ENCODE results near the gene OLFML1. TPM values are rescaled to one million over a fixed set of nuclear protein-coding genes. Genes with fewer than 3 reads are reported as not detected.
A peak's percentile ranks its signal among the peaks of the same experiment; 100 is the strongest.

OLFML1 gene
- total and polyA plus RNA-seq, 2 of the 8 experiments (the other 6 are each of a cell fraction or from before 2014, with no cell fraction given) = 0.24 TPM; not detected in 1

DNA sequence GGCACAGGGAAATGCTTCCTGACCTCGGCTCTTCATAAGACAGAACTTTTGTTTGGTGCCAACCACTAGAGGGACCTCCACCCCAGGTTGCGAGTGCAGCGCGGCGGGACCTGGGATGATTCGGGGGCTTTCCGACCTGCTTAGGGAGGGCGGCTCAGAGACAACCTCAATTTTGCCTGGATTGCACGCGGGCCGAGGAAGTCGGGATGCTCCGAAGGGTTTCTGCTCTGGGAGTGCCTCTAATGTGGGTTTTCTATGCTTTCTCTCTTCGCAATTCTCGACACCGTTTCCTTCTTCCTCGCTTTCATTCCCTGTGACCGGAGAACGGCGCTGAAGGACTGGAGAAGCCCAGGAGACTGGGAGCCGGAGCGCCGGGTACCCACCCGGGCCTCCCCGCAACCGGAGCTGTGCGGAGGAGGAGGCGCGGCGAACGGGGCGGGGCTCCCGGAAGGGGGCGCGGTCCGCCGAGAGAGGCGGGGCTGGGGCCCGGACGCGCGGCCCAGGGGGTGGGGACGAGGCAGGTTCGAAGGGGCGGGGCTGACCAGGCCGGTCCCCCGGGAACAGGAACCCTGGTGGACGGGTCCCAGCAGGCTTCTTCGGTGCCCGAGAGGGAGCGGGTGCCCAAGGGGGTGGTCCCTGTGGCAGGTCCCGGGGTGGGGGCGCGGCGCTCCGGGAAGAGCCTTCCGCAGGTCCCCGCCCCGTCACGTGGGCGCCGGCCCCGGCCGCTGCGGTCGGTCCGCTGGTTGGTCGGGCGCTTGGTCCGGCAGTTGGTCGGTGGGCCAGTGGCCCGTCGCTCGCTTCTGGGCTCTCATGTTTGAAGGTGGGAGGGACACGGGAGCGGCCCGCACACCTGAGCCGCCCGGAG lies 28.2 kb downstream of the OLFML1 start, which contains the start of gene PPFIBP2:
TSS of gene PPFIBP2 (plus strand) at position 766 of the 865 bp plus-strand sequence. CDS start 35,477 bp downstream, outside the sequence.
- Histone ChIP-seq H3K79me2 (ENCODE audit: control insufficient read depth in 1 of 2, insufficient read depth in 2 of 2, low read length in 2 of 2) (no peaks in the 10 kb centered on the region), H3K79me1 (ENCODE audit: low read depth, low read length) (no peaks in the 10 kb centered on the region), H2AK5ac (ENCODE audit: low read depth, low read length) (no peak within 1 kb of the TSS; the same call in 1 of the 2 replicates), H3K14ac (ENCODE audit: insufficient read length) (no peak within 1 kb of the TSS), H4K91ac (replicated peaks; ENCODE audit: insufficient read length, low read length) (no peak within 1 kb of the TSS), H3K4me2 (ENCODE audit: insufficient read depth in 1 of 2, low read depth in 2 of 2, low read length in 2 of 2) (peak within 1 kb of the TSS; percentile 69 to 99), H3K9me3 (ENCODE audit: insufficient read depth in 2 of 2, low read depth in 1 of 2, low read length in 1 of 2) (no peaks in the 10 kb centered on the region), H4K8ac (ENCODE audit: extremely low read depth, insufficient read depth, low read length) (peak within 1 kb of the TSS; percentile 18), H2AFZ (ENCODE audit: low read length) (peak within 1 kb of the TSS; percentile 89), H2BK15ac (ENCODE audit: low read length) (no peak within 1 kb of the TSS), H3K4ac (replicated peaks; ENCODE audit: insufficient read length, low read depth, low read length) (no peak within 1 kb of the TSS), H3K4me3 (ENCODE audit: extremely low read depth in 1 of 4, insufficient read depth in 2 of 4, low read depth in 3 of 4, low read length in 4 of 4) (peak within 1 kb of the TSS; percentile 63 to 77 (median 70)), H3K56ac (replicated peaks; ENCODE audit: insufficient read length, low read depth, low read length) (peak within 1 kb of the TSS; percentile 40), H3K27ac (ENCODE audit: low read depth, low read length) (no peak within 1 kb of the TSS), H2BK120ac (replicated peaks; ENCODE audit: low read depth, low read length) (no peak within 1 kb of the TSS), H3K36me3 (ENCODE audit: control insufficient read depth in 2 of 4, insufficient read depth in 4 of 4, low read length in 3 of 4) (no peaks in the 10 kb centered on the region), H3K23ac (ENCODE audit: insufficient read length) (no peak within 1 kb of the TSS), H4K5ac (ENCODE audit: insufficient read length, low read depth, low read length) (peak within 1 kb of the TSS; percentile 63), H3K27me3 (replicated peaks in 1 of 4; ENCODE audit: control insufficient read depth in 3 of 4, extremely low read depth in 1 of 4, insufficient read depth in 3 of 4, low read length in 3 of 4) (peaks cover 0 to 17% (median 9%) of the 10 kb centered on the region in 4 experiments; a peak in 4 of 7 replicates), H2BK12ac (ENCODE audit: low read depth, low read length) (peak within 1 kb of the TSS; percentile 64; the same call in 1 of the 2 replicates), H3K23me2 (ENCODE audit: low read depth, low read length) (peaks cover 9% of the 10 kb centered on the region), H3K4me1 (replicated peaks in 1 of 4; ENCODE audit: control insufficient read depth in 3 of 4, insufficient read depth in 4 of 4, low read length in 3 of 4) (peaks cover 0 to 9% (median 5%) of the 10 kb centered on the region in 4 experiments; a peak in 5 of 7 replicates), H2BK20ac (ENCODE audit: low read length) (no peak within 1 kb of the TSS; the same call in 1 of the 2 replicates), H3K9ac (replicated peaks in 1 of 4; ENCODE audit: extremely low read depth in 1 of 4, low read depth in 3 of 4, low read length in 3 of 4) (peak within 1 kb of the TSS in 3 of 4 experiments; percentile 1 to 39 (median 35); a peak in 4 of 7 replicates), H3K18ac (ENCODE audit: extremely low read depth, low read length) (peak within 1 kb of the TSS; percentile 86; the same call in 1 of the 2 replicates), H2BK5ac (ENCODE audit: low read depth, low read length) (peak within 1 kb of the TSS; percentile 14; the same call in 1 of the 2 replicates), H4K20me1 (replicated peaks in 1 of 2; ENCODE audit: control insufficient read depth in 1 of 2, insufficient read depth in 2 of 2, low read length in 2 of 2) (no peaks in the 10 kb centered on the region)
- 2% methylated on average over 28 of the region's 79 CpGs; no CpG with 5 or more reads in 1 of the 2 experiments for WGBS, 2 experiments (ENCODE audit: extremely low coverage in 1 of 2, insufficient coverage in 1 of 2, insufficient read length in 1 of 2, insufficient replicate concordance in 2 of 2, low coverage in 1 of 2, low lambda C conversion rate in 2 of 2, missing lambda C conversion rate in 1 of 2)
- peak; percentile 45 for FAIRE-seq
- ChIA-PET CTCF (ENCODE audit: partially characterized antibody) (interaction anchor here (0.7 to 4.4 kb wide), 21 partner anchors 9 to 234 kb away, joined by 3 to 28 read pairs (median 5); partner anchors contain the start of gene OLFML1), POLR2A (ENCODE audit: partially characterized antibody) (interaction anchor here (0.6 to 1.1 kb wide), 3 partner anchors 24 to 1571 kb away, joined by 3 read pairs; no protein-coding TSS in a partner anchor)
- peak in 1 of 2 experiments; percentile 96 for DNase-seq (ENCODE audit: low read depth in 1 of 2, low spot score in 2 of 2)
- TF ChIP-seq CHD1 (IDR thresholded peaks at IDR 0.05; ENCODE audit: low read depth, low read length) = no peak
- 0 out of 3 replicates have a peak, but pooled peaks of 1 of the 2 experiments have one; percentile 52 for TF ChIP-seq POLR2A (IDR thresholded peaks at IDR 0.05; ENCODE audit: control extremely low read depth in 1 of 2, low read depth in 2 of 2, low read length in 2 of 2)
- no peak for TF ChIP-seq KDM1A (IDR thresholded peaks at IDR 0.05; ENCODE audit: borderline replicate concordance, low read length)
- TF ChIP-seq CBX5 (IDR thresholded peaks at IDR 0.05; ENCODE audit: low read depth, low read length) = no peak
- no peak for TF ChIP-seq EGR1 (IDR thresholded peaks at IDR 0.05; ENCODE audit: borderline replicate concordance, low read depth, low read length)
- TF ChIP-seq, protein P1, sequence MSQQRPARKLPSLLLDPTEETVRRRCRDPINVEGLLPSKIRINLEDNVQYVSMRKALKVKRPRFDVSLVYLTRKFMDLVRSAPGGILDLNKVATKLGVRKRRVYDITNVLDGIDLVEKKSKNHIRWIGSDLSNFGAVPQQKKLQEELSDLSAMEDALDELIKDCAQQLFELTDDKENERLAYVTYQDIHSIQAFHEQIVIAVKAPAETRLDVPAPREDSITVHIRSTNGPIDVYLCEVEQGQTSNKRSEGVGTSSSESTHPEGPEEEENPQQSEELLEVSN (IDR thresholded peaks at IDR 0.05) = peak; percentile 72
- no peak for TF ChIP-seq BCL11A (IDR thresholded peaks at IDR 0.05; ENCODE audit: low read depth in 2 of 2, low read length in 2 of 2)
- TF ChIP-seq ASH2L (IDR thresholded peaks at IDR 0.05; ENCODE audit: low read length) = peak; percentile 56
- no peak for TF ChIP-seq SIRT6 (IDR thresholded peaks at IDR 0.05; ENCODE audit: low read length)
- peak; percentile 69 for TF ChIP-seq RBBP5 (IDR thresholded peaks at IDR 0.05; ENCODE audit: borderline replicate concordance, low read depth, low read length)
- peak; percentile 50; the same call in 1 of the 2 replicates for TF ChIP-seq TAF1 (IDR thresholded peaks at IDR 0.05; ENCODE audit: low read depth, low read length)
